ENCODE data around the gene MTARC1.

MTARC1 gene

GRCh38 chr1:220828950-220829586, 42.4 kb downstream of the MTARC1 start:
- no peak for DNase-seq (ENCODE audit: low read depth in 1 of 2, low spot score in 1 of 2)

- no peak for DNase-seq (ENCODE audit: low read depth in 1 of 2, low spot score in 1 of 2)
These were observed 46.7 kb downstream of the MTARC1 start for GRCh38 chr1:220833436-220833835.

DNA sequence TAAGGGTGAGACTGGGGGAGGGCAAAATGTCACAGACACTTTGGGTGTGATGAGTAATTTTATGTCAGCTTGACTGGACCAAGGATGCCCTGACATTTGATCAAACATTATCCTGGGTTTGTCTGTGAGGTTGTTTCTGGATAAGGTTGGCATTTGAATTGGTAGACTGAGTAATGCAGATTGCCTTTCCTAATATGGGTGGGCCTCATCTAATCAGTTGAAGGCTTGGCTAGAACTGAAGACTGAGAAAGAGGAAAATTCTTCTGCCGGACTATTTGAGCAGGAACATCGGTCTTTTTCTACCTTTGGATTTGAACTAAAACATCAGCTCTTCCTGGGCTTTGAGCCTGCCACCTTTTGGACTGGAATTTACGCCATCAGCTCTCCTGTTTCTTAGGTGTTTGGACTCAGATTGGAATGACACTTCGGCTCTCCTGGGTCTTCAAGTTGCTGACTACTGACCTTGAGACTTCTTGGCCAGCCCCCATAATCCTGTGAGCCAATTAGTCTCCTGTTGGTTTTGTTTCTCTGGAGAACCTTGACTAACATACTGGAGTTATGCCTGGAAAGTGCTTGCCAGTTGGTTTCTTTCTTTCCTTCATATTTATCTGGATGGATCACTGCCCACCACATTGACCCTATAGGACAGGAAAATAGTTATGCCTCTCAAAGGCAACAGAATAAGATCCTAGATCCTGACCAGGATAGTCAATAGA, 47.6 kb downstream of the MTARC1 start:
- DNase-seq (ENCODE audit: low read depth in 1 of 2, low spot score in 1 of 2): no peak

Data from stimulated activated CD4-positive, alpha-beta T cell treated with anti-CD3 and anti-CD28 coated beads, Interleukin-15, amount 100 ng/mL, for 1 hour (primary cell).